Measurements from ENCODE around the gene SNRK.

DNA sequence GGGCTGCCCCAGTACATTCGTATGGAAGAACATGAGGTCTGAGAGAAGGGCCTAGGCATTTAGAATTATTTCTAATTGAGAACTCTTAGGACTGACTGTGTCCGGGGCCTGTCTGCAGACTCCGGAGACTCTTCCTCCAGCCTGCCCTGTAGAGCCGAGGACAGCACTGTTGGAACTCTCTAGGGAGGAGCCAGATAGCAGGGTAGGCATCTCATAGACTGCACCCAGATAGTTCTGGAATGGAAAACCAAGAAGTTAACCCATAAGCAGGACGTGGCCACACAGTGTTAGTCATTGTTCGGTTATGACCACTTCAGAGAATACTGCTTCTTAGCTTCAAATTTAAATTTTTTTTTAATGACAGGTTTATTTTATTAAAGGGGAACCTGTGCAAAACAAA is 59.5 kb downstream of the SNRK start:
- TF ChIP-seq POLR2A (IDR thresholded peaks at IDR 0.05; ENCODE audit: low read depth, low read length) (no peak), POLR2AphosphoS5 (IDR thresholded peaks at IDR 0.05; ENCODE audit: low read depth, low read length) (no peak)

Data from GM12892 (cell line).